ENCODE measurements around the gene DRC3. TPM values are rescaled to one million over a fixed set of nuclear protein-coding genes. Genes with fewer than 3 reads are reported as not detected.

The DRC3 gene
- total RNA-seq, 1 experiment from 2014 or later, result 0.68 TPM

DNA sequence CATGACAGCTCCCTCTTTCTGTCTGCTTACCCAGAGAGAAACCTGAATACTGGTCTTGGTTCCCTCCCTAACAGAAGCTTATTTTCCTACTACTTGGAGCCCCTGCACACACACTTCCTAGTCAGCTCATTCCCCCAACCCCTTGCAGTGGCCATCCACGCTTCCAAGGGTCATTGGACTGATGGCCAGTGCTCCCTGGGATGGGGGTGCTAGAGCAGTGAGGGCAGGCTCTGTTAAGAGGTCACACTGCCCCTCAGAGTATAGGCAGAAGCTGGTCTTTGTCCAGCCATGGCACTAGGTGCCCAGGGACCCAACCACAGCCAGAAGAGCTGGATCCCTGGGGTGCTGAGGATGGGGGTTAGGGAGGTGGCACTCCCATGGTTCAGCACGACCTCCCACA lies 12.5 kb downstream of the DRC3 start:
- no peak for DNase-seq
- Histone ChIP-seq H3K56ac (ENCODE audit: insufficient read length, low read depth, low read length) (no peak overlapping the region), H3K27me3 (ENCODE audit: insufficient read depth, low read length) (no peaks in the 10 kb centered on the region), H3K79me1 (ENCODE audit: insufficient read depth, low read depth, low read length, poor library complexity, severe bottlenecking) (no peaks in the 10 kb centered on the region), H2BK12ac (ENCODE audit: insufficient read length, low read depth, low read length) (no peak overlapping the region), H2BK5ac (ENCODE audit: insufficient read length, low read length) (no peak overlapping the region), H4K8ac (replicated peaks; ENCODE audit: insufficient read length, low read depth, low read length) (no peak overlapping the region), H2BK120ac (ENCODE audit: low read depth, low read length, poor library complexity, severe bottlenecking) (no peak overlapping the region), H3K18ac (ENCODE audit: insufficient read length, low read depth, low read length) (no peak overlapping the region), H2BK20ac (ENCODE audit: low read depth, low read length, poor library complexity, severe bottlenecking) (no peak overlapping the region), H3K4ac (ENCODE audit: low read depth, low read length) (no peak overlapping the region), H4K5ac (ENCODE audit: insufficient read length, low read depth, low read length) (no peak overlapping the region), H3K4me2 (ENCODE audit: insufficient read depth, insufficient read length, low read length) (no peak overlapping the region), H3K14ac (ENCODE audit: insufficient read depth, low read length) (no peak overlapping the region; the same call in 1 of the 2 replicates), H3K9ac (ENCODE audit: extremely low read depth, insufficient read length, low read length) (no peak overlapping the region), H3K23me2 (ENCODE audit: insufficient read length, low read depth, low read length, poor library complexity, severe bottlenecking) (no peaks in the 10 kb centered on the region), H2AFZ (ENCODE audit: low read length) (no peak overlapping the region), H3T11ph (ENCODE audit: low read length) (no peak overlapping the region), H2BK15ac (ENCODE audit: low read depth, low read length) (no peak overlapping the region), H3K27ac (ENCODE audit: insufficient read length, low read depth, low read length) (no peak overlapping the region), H3K4me1 (ENCODE audit: insufficient read depth, low read length) (no peaks in the 10 kb centered on the region), H3K79me2 (ENCODE audit: insufficient read depth, low read length) (no peaks in the 10 kb centered on the region), H4K91ac (ENCODE audit: insufficient read length, low read depth, low read length) (no peak overlapping the region), H3K23ac (ENCODE audit: insufficient read length, low read depth, low read length) (no peak overlapping the region), H2AK5ac (ENCODE audit: insufficient read length, low read length) (no peak overlapping the region), H4K20me1 (ENCODE audit: control insufficient read depth, insufficient read depth, insufficient read length) (no peaks in the 10 kb centered on the region), H3K9me3 (ENCODE audit: control insufficient read depth, low read depth, low read length) (no peaks in the 10 kb centered on the region)
- no peak overlapping the region; a peak in 1 of 7 replicates for H3K27ac Mint-ChIP-seq
- TF ChIP-seq, protein P1, sequence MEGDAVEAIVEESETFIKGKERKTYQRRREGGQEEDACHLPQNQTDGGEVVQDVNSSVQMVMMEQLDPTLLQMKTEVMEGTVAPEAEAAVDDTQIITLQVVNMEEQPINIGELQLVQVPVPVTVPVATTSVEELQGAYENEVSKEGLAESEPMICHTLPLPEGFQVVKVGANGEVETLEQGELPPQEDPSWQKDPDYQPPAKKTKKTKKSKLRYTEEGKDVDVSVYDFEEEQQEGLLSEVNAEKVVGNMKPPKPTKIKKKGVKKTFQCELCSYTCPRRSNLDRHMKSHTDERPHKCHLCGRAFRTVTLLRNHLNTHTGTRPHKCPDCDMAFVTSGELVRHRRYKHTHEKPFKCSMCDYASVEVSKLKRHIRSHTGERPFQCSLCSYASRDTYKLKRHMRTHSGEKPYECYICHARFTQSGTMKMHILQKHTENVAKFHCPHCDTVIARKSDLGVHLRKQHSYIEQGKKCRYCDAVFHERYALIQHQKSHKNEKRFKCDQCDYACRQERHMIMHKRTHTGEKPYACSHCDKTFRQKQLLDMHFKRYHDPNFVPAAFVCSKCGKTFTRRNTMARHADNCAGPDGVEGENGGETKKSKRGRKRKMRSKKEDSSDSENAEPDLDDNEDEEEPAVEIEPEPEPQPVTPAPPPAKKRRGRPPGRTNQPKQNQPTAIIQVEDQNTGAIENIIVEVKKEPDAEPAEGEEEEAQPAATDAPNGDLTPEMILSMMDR (conservative IDR thresholded peaks at IDR 0.05), result no peak
- no peak overlapping the region for H3K4me3 Mint-ChIP-seq
- peaks cover 2% of the 10 kb centered on the region for H3K27me3 Mint-ChIP-seq (ENCODE audit: low read depth)
- H3K4me1 Mint-ChIP-seq, result no peaks in the 10 kb centered on the region
- no CpG with 5 or more reads among the region's 2 CpGs for WGBS (ENCODE audit: extremely low coverage, insufficient read length, low lambda C conversion rate)
- H3K36me3 Mint-ChIP-seq (ENCODE audit: insufficient read depth in 1 of 3, low read depth in 3 of 3), result no peaks in the 10 kb centered on the region
- no peaks in the 10 kb centered on the region; a peak in 1 of 5 replicates for H3K9me3 Mint-ChIP-seq
